HG02642 (cell line): Measurements from ENCODE around the gene CD44.

Source experiments
- ATAC-seq: cut with Tn5 transposase; IDR thresholded peaks from one replicate; pipeline ENCODE4 v1.9.1; 2021; ENCODE audit warnings: mild to moderate bottlenecking; ENCODE audit not compliant: unreplicated experiment, poor library complexity

CD44 gene

GRCh38 chr11:35280727-35281126, 141.8 kb downstream of the CD44 start:
- ATAC-seq = no peak

- ATAC-seq = no peak
Measured at GRCh38 chr11:35281169-35281688, 142.3 kb downstream of the CD44 start.
